Lung (tissue), 12 donors: ENCODE measurements around the gene CTNNBL1. TPM values are rescaled to one million over a fixed set of nuclear protein-coding genes. Genes with fewer than 3 reads are reported as not detected.

Experiments used
- ATAC-seq: fragments of 200-7000 bp; cut with Tn5 transposase; one replicate; pipeline ENCODE4 v1.9.1; 2020; ENCODE audit warnings: moderate number of reproducible peaks; ENCODE audit not compliant: insufficient read depth, low FRiP score
- DNase-seq, 3 donors: peaks; one replicate each; pipeline ENCODE4 v3.0.0-alpha.2; 2013 to 2017
- H3K27ac ChIP-seq, 2 donors: one replicate each; pipeline ENCODE4 v1.5.1; 2013; ENCODE audit warnings: mild to moderate bottlenecking in 2 of 2, moderate library complexity in 2 of 2, control low read depth in 1 of 2, inconsistent platforms in 1 of 2, low read depth in 1 of 2, low read length in 1 of 2
- H3K27me3 ChIP-seq, 3 donors: one replicate each; pipeline ENCODE4 v1.5.1; 2013; ENCODE audit warnings: low read length in 2 of 3; ENCODE audit not compliant: control insufficient read depth in 3 of 3, insufficient read depth in 3 of 3
- H3K36me3 ChIP-seq, 4 donors: one replicate each; pipeline ENCODE4 v1.5.1; 2013; ENCODE audit warnings: low read length in 4 of 4, mild to moderate bottlenecking in 1 of 4, moderate library complexity in 1 of 4; ENCODE audit not compliant: control insufficient read depth in 4 of 4, insufficient read depth in 4 of 4
- H3K4me1 ChIP-seq, 5 donors: one replicate each; pipeline ENCODE4 v1.5.1; 2013; ENCODE audit warnings: low read length in 5 of 5, mild to moderate bottlenecking in 2 of 5, moderate library complexity in 1 of 5; ENCODE audit not compliant: control insufficient read depth in 5 of 5, insufficient read depth in 5 of 5
- H3K4me3 ChIP-seq: one replicate; pipeline ENCODE4 v1.5.1; 2013; ENCODE audit warnings: mild to moderate bottlenecking, control low read depth, moderate library complexity
- H3K9ac ChIP-seq, 2 donors: one replicate each; pipeline ENCODE4 v1.5.1; 2013; ENCODE audit warnings: low read length in 2 of 2, control low read depth in 1 of 2; ENCODE audit not compliant: insufficient read depth in 1 of 2
- H3K9me3 ChIP-seq, 4 donors: one replicate each; pipeline ENCODE4 v1.5.1; 2013; ENCODE audit warnings: low read length in 3 of 4, mild to moderate bottlenecking in 1 of 4, moderate library complexity in 1 of 4; ENCODE audit not compliant: control insufficient read depth in 4 of 4, insufficient read depth in 3 of 4
- WGBS, 2 donors: extraction: QIAGEN DNeasy Blood & Tissue Kit; methylation state at CpG; one replicate each; pipeline ENCODE4 v1.1.7; 2013; 5-methylcytosine and 5-hydroxymethylcytosine counted together
- polyA plus RNA-seq, 2 donors: library from polyadenylated mRNA; stranded (reverse); fragments of 200-250 nt; gene quantifications; one replicate each; pipeline ENCODE4 v1.2.1, GENCODE V29; 2013
- total RNA-seq, 2 donors: library from RNA; depleted of rRNA in 1 of 2; stranded (reverse); fragments of >200 nt in 1 of 2; gene quantifications; one replicate each; pipeline ENCODE4 v1.2.1, GENCODE V29; 2014 to 2021
- TF ChIP-seq, protein P1 (sequence below): IDR thresholded peaks from 2 replicates; pipeline ENCODE4 v1.5.1; 2012; ENCODE audit warnings: mild to moderate bottlenecking; ENCODE audit errors: control extremely low read depth, extremely low read depth
- donor health status: control.
- donor health status: control.
- donor health status: Bipolar disorder and iron deficiency.
- donor health status: healthy.
- donor health status: DM: yes; HTN: yes; CAD: no.

The CTNNBL1 gene
- total and polyA plus RNA-seq, 4 donors: 38.9 to 53.1 (median 49.2) TPM

- DNase-seq (no peak), ATAC-seq (no peak)
- Histone ChIP-seq H3K4me3 (no peak overlapping the region), H3K9ac (no peak overlapping the region), H3K9me3 (no peaks in the 10 kb centered on the region), H3K36me3 (peaks cover 0 to 43% (median 13%) of the 10 kb centered on the region in 4 donors), H3K27me3 (no peaks in the 10 kb centered on the region), H3K27ac (no peak overlapping the region), H3K4me1 (peaks cover 0 to 2% (median 0%) of the 10 kb centered on the region in 5 donors)
- WGBS, 2 donors: 96 to 98% methylated on average over 9 of the region's 9 CpGs
- TF ChIP-seq, protein P1, sequence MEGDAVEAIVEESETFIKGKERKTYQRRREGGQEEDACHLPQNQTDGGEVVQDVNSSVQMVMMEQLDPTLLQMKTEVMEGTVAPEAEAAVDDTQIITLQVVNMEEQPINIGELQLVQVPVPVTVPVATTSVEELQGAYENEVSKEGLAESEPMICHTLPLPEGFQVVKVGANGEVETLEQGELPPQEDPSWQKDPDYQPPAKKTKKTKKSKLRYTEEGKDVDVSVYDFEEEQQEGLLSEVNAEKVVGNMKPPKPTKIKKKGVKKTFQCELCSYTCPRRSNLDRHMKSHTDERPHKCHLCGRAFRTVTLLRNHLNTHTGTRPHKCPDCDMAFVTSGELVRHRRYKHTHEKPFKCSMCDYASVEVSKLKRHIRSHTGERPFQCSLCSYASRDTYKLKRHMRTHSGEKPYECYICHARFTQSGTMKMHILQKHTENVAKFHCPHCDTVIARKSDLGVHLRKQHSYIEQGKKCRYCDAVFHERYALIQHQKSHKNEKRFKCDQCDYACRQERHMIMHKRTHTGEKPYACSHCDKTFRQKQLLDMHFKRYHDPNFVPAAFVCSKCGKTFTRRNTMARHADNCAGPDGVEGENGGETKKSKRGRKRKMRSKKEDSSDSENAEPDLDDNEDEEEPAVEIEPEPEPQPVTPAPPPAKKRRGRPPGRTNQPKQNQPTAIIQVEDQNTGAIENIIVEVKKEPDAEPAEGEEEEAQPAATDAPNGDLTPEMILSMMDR: no peak
These were observed 178.3 kb downstream of the CTNNBL1 start for GRCh38 chr20:37872161-37872560.

DNA sequence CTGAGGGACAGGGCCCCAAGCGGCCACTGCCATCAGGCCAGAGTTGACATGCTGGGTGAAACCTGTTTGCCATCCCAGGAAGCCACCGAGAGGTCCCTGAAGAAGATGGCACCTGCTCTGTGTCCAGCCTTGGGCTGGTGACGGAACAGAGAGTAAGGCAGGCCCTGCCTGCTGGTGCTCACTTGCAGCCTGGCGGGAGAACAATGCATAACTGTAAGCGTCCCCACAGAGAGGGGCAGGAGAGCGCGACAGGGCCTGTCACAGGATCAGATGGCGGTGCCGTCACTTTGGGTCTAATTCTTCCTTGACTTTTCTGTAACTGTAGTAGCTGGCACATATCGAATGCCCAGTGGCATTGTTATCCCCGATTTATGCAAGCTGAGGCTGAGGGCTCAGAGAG, 180.1 kb downstream of the CTNNBL1 start:
- no peak for ATAC-seq

DNA sequence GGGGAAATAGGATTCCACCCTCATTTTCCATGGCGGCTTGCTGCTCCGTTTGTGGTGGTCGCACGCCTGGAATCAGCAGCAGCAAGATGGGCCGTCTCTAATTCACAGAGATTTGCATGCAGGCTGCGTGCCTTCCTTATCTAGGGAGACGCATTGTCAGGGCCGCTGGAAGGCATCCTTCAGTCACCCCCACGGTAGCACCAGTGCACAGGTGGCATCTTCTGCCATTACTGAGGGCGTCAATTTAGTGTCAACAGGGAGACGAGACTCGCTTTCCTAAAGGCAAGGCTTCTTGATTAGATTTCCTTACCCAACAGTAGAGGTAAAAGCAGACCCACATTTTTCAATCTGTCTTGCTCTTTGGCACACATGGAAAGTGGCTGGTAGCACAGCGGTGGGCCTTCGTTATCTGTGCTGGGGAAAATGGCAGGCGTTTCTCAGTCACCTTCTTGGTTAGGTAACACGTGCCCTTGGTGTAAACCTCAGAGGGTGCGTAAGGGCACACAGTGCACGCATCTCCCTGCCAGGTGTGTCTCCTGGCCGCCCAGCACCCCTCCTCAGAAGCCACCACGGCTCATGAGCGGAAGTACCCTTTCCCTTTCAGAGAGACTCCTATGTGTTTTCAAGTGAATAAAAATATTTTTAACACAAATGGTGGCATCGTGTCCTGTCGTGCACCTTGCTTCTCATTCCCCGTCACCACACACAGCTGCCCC, 181.8 kb downstream of the CTNNBL1 start:
- ATAC-seq (no peak), DNase-seq (no peak)
- Histone ChIP-seq H3K4me1 (peaks cover 0 to under 1% (median 0%) of the 10 kb centered on the region in 5 donors), H3K4me3 (no peak overlapping the region), H3K9me3 (no peaks in the 10 kb centered on the region), H3K36me3 (peaks cover 0 to 35% (median 7%) of the 10 kb centered on the region in 4 donors), H3K9ac (no peak overlapping the region), H3K27me3 (no peaks in the 10 kb centered on the region), H3K27ac (no peak overlapping the region)
- WGBS, 2 donors: 89 to 94% methylated on average over 24 of the region's 24 CpGs
- TF ChIP-seq, protein P1: no peak

More for the DNA sequence above, 180.1 kb downstream of the CTNNBL1 start:
- DNase-seq: no peak
- Histone ChIP-seq H3K9ac (no peak overlapping the region), H3K27me3 (no peaks in the 10 kb centered on the region), H3K27ac (no peak overlapping the region), H3K9me3 (no peaks in the 10 kb centered on the region), H3K4me1 (peaks cover 0 to 2% (median 0%) of the 10 kb centered on the region in 5 donors), H3K36me3 (peaks cover 0 to 41% (median 10%) of the 10 kb centered on the region in 4 donors), H3K4me3 (no peak overlapping the region)
- 96 to 97% methylated on average over 11 of the region's 11 CpGs for WGBS, 2 donors
- TF ChIP-seq, protein P1: no peak
